ENCODE results near the gene AZIN2. TPM values are rescaled to one million over a fixed set of nuclear protein-coding genes. Genes with fewer than 3 reads are reported as not detected.

The AZIN2 gene
- total and polyA plus RNA-seq, 2 of the 13 experiments (the other 11 are each of a cell fraction or from before 2014, with no cell fraction given), result 1.7 to 3.5 TPM

DNA sequence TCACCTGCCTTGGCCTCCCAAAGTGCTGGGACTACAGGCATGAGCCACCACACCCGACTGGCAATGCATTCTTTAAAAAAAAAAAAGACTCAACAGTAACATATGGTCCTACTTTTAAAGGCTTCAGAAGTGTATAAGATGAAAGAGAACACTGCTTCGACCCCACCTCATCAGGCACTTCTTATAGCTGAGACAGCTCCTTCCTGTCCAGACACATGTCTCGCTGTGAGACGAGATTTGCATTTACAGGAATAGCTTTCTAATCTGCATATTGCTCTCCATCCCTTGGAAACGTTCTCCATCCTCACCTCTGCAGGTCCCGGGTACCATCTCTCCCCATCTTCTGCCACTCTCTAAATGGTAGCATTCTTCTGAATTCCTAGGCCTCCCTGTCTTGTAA, 6.7 kb downstream of the AZIN2 start:
- H3K27ac ChIP-seq (ENCODE audit: extremely low read length, insufficient read depth, low read length), result no peak overlapping the region
- H4K20me1 ChIP-seq (ENCODE audit: insufficient read depth, low read length), result no peaks in the 10 kb centered on the region
- no TSS peak for BruUV-seq (replicated peaks)
- H3K4me3 ChIP-seq (replicated peaks in 1 of 3; ENCODE audit: insufficient read depth in 1 of 3, low read depth in 2 of 3, low read length in 3 of 3), result no peak overlapping the region
- in situ Hi-C loops (cut with HindIII; ENCODE audit: extremely low pct_ligation_motif_present, low pct_unique_long_range_greater_than_20kb), result no loop called here
- CTCF ChIA-PET (ENCODE audit: low intra/inter-chr PET ratio, low total read pairs), result no interaction called here
- TF ChIP-seq ZFP62 (CRISPR knock-in tag; IDR thresholded peaks at IDR 0.05) (no peak), MYNN (CRISPR knock-in tag; IDR thresholded peaks at IDR 0.05; ENCODE audit: low read depth) (no peak), EZH2 (conservative IDR thresholded peaks at IDR 0.05; ENCODE audit: low read depth, low read length) (no peak), ZNF660 (CRISPR knock-in tag; IDR thresholded peaks at IDR 0.05; ENCODE audit: borderline replicate concordance, low read depth) (no peak), ISX (CRISPR knock-in tag; conservative IDR thresholded peaks at IDR 0.05) (no peak), ZNF709 (CRISPR knock-in tag; IDR thresholded peaks at IDR 0.05) (no peak)
- TF ChIP-seq, protein P1, sequence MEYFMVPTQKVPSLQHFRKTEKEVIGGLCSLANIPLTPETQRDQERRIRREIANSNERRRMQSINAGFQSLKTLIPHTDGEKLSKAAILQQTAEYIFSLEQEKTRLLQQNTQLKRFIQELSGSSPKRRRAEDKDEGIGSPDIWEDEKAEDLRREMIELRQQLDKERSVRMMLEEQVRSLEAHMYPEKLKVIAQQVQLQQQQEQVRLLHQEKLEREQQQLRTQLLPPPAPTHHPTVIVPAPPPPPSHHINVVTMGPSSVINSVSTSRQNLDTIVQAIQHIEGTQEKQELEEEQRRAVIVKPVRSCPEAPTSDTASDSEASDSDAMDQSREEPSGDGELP (IDR thresholded peaks at IDR 0.05; ENCODE audit: borderline replicate concordance, low read depth), result no peak
- intact Hi-C loops (cut with micrococcal nuclease; ENCODE audit: unreplicated experiment), result loop anchor here (10.0 kb wide), 1 partner anchor 153 kb away; no protein-coding TSS in a partner anchor
- no peaks in the 10 kb centered on the region for H3K79me2 ChIP-seq (ENCODE audit: insufficient read depth, low read length)
- no peak overlapping the region for H3K4me2 ChIP-seq (ENCODE audit: low read depth, low read length)
- DNase-seq (ENCODE audit: low spot score) (no peak), FAIRE-seq (no peak), ATAC-seq (no peak)
- H3K27me3 ChIP-seq (ENCODE audit: control insufficient read depth in 1 of 2, insufficient read depth in 2 of 2, low read length in 2 of 2), result no peaks in the 10 kb centered on the region
- H3K9me3 ChIP-seq (ENCODE audit: low read length), result no peaks in the 10 kb centered on the region
- H3K36me3 ChIP-seq (replicated peaks in 1 of 2; ENCODE audit: control insufficient read depth in 1 of 2, insufficient read depth in 2 of 2, low read length in 2 of 2), result no peaks in the 10 kb centered on the region
- POLR2A ChIA-PET, result no interaction called here
- no peaks in the 10 kb centered on the region for H3K4me1 ChIP-seq (ENCODE audit: insufficient read depth, low read length)
- 72% methylated on average over 6 of the region's 6 CpGs for WGBS (ENCODE audit: low lambda C conversion rate)
- no peak overlapping the region for H3K9ac ChIP-seq (ENCODE audit: insufficient read depth, low read depth, low read length)
- no peak overlapping the region for H2AFZ ChIP-seq (ENCODE audit: low read length)

DNA sequence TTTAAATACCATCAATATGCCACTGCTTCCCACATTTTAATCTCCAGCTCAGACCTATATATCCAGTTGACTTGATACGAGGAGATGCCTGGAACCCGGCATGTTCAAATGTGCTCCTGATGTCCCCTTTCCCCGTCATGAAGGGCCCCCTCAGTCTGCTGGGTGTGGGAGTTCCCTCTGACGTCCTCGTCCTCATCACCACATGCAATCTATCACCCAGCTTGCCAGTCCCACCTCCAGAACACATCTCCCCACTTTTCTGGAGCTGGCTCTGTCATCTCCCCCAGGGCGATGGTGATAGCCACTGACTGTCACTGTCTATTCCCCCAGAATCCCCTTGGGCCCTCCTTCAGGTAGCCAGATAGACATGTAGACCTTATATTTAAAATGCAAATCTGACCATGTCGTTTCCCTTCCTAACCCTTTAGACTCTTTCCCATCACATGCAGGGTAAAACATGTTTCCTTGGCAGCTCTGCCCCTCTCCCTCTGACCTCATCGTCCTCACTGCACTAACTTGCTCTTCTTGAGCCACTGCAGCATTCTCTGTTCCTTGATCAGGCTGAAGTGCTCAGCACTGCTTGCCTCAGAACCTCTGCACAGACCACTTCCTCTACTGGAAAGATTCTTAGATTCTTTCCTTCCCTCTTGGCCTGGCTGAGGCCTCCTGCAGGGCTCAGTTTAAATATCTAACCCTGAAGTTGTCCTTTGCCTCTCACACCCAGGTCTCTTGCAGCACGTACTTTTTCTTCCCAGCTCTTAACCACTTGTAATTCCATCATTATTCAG, 7.4 kb downstream of the AZIN2 start:
- POLR2A ChIA-PET, result no interaction called here
- DNase-seq (ENCODE audit: low spot score), result no peak
- Histone ChIP-seq H2AFZ (ENCODE audit: low read length) (no peak overlapping the region), H3K36me3 (replicated peaks in 1 of 2; ENCODE audit: control insufficient read depth in 1 of 2, insufficient read depth in 2 of 2, low read length in 2 of 2) (no peaks in the 10 kb centered on the region), H3K9me3 (ENCODE audit: low read length) (no peaks in the 10 kb centered on the region), H3K79me2 (ENCODE audit: insufficient read depth, low read length) (no peaks in the 10 kb centered on the region), H3K4me3 (replicated peaks in 1 of 3; ENCODE audit: insufficient read depth in 1 of 3, low read depth in 2 of 3, low read length in 3 of 3) (no peak overlapping the region), H3K4me1 (ENCODE audit: insufficient read depth, low read length) (no peaks in the 10 kb centered on the region), H3K27ac (ENCODE audit: extremely low read length, insufficient read depth, low read length) (no peak overlapping the region), H4K20me1 (ENCODE audit: insufficient read depth, low read length) (no peaks in the 10 kb centered on the region), H3K4me2 (ENCODE audit: low read depth, low read length) (no peak overlapping the region), H3K27me3 (ENCODE audit: control insufficient read depth in 1 of 2, insufficient read depth in 2 of 2, low read length in 2 of 2) (no peaks in the 10 kb centered on the region), H3K9ac (ENCODE audit: insufficient read depth, low read depth, low read length) (no peak overlapping the region)
- 79% methylated on average over 9 of the region's 9 CpGs for WGBS (ENCODE audit: low lambda C conversion rate)
- CTCF ChIA-PET (ENCODE audit: low intra/inter-chr PET ratio, low total read pairs), result no interaction called here
- in situ Hi-C loops (cut with HindIII; ENCODE audit: extremely low pct_ligation_motif_present, low pct_unique_long_range_greater_than_20kb) (no loop called here), intact Hi-C loops (cut with micrococcal nuclease; ENCODE audit: unreplicated experiment) (loop anchor here (10.0 kb wide), 1 partner anchor 154 kb away; no protein-coding TSS in a partner anchor)
- FAIRE-seq, result no peak
- no TSS peak for BruUV-seq (replicated peaks)
- ATAC-seq, result no peak
- TF ChIP-seq KLF9 (CRISPR knock-in tag; IDR thresholded peaks at IDR 0.05; ENCODE audit: low read depth) (no peak), MTA3 (CRISPR knock-in tag; IDR thresholded peaks at IDR 0.05) (no peak), JARID2 (CRISPR knock-in tag; IDR thresholded peaks at IDR 0.05; ENCODE audit: insufficient replicate concordance) (no peak), CENPX (CRISPR knock-in tag; IDR thresholded peaks at IDR 0.05) (no peak), ZNF564 (CRISPR knock-in tag; IDR thresholded peaks at IDR 0.05) (no peak)
- TF ChIP-seq, protein P2, sequence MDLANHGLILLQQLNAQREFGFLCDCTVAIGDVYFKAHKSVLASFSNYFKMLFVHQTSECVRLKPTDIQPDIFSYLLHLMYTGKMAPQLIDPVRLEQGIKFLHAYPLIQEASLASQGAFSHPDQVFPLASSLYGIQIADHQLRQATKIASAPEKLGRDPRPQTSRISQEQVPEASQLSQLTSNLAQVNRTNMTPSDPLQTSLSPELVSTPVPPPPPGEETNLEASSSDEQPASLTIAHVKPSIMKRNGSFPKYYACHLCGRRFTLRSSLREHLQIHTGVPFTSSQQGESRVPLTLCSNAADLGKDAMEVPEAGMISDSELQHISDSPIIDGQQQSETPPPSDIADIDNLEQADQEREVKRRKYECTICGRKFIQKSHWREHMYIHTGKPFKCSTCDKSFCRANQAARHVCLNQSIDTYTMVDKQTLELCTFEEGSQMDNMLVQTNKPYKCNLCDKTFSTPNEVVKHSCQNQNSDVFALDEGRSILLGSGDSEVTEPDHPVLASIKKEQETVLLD (CRISPR knock-in tag; IDR thresholded peaks at IDR 0.05; ENCODE audit: low read depth), result no peak

Data from HepG2 (cell line).